Right renal cortex interstitium (tissue), 3 donors: ENCODE data around the gene OR1E1. TPM values are rescaled to one million over a fixed set of nuclear protein-coding genes. Genes with fewer than 3 reads are reported as not detected.
"Not testable (repeated sequence)": the region's sequence is repeated elsewhere in the genome, so short reads cannot be mapped to it uniquely, and the experiment has no call there.

Experiments
- DNase-seq, 3 donors: peaks; one replicate each; pipeline ENCODE4 v3.0.0-alpha.2; 2013; ENCODE audit warnings: low read depth in 3 of 3, low spot score in 2 of 3
- polyA plus RNA-seq, 3 donors: library from polyadenylated mRNA; unstranded; fragments of 120-200 nt; gene quantifications; one replicate each; pipeline ENCODE4 v1.2.1, GENCODE V29; 2013; ENCODE audit not compliant: insufficient read length in 3 of 3

OR1E1 gene, protein sequence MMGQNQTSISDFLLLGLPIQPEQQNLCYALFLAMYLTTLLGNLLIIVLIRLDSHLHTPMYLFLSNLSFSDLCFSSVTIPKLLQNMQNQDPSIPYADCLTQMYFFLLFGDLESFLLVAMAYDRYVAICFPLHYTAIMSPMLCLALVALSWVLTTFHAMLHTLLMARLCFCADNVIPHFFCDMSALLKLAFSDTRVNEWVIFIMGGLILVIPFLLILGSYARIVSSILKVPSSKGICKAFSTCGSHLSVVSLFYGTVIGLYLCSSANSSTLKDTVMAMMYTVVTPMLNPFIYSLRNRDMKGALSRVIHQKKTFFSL
- polyA plus RNA-seq, result under 1 TPM in 1 of 3 donors, not detected in 2; 0.17 TPM

DNA sequence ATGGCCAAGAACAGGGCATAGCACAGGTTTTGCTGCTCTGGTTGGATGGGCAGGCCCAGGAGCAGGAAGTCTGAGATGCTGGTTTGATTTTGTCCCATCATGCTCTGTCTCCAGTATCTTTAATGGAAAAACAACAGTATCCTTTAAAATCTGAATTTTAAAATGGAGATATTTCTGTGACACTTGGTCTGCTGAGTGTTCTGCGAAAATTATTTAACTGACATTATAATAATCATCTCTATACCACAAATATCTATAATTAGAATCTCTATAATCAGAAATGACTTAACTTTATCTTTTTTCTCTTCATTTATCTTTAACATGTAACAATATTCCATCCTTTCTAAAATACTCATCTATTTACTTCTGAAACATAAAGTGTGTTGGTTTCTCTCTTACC lies at the start of gene OR1E1:
Gene OR1E1 (minus strand): TSS at position 101 of the 400 bp plus-strand sequence. CDS start 0 bp downstream, at position 101.
- DNase-seq, result no peak

DNA sequence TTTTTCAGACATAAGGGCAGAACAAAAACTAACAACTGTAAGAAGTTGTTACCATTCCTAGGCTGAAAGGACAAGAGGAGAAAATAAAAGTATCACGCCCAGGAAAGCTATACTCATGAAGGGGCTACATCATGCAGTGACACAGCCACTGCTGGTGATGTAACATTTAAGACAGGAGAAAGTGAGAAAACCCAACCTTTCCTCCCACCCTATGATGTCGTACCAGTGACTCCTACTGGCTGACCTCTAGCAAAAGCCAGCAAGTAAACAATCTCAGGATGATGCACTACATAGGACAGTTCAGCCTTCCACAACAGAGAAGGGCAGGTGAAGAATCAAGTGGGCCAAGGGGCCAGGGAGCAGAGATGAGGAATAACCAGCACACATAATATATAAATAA lies 49.4 kb upstream of the OR1E1 start:
- DNase-seq, result no peak

DNA sequence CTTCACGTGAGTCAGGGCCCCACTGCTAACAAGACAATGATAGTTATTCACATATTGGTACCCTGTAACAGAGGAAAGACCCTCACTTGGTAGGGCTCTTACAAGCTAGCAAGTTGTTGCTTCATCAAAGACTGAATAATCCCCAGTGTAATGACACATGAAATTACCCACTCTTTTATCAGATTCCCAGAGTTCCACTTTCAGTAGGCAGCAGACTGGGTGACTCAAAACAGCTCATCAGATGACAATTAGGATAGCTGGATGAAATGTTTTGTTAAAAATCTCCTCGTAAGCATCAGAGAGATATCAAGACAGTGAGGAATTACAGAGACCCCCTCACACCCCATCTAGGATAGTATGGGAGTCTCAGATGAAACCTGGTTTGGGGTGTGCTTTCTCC lies 42.2 kb upstream of the OR1E1 start:
- no peak for DNase-seq

DNA sequence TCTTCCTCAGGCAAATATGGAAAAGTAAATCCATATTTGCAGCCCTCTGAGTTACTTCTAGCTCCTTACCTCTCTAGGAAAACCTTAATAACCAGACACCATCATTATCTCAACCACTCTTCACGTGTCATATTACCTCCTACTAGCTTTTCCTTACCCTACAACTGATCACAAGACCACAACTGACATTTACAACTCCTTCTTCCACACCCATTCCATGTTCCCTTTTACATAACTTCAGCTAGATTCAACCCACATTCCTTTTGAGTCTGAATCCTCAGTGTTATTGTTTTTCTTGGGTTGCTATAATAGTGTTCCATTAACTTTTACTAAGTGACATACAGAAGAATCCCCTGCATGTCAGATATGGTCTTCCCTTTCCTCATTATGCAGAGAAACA lies 40.2 kb upstream of the OR1E1 start:
- DNase-seq, result no peak

DNA sequence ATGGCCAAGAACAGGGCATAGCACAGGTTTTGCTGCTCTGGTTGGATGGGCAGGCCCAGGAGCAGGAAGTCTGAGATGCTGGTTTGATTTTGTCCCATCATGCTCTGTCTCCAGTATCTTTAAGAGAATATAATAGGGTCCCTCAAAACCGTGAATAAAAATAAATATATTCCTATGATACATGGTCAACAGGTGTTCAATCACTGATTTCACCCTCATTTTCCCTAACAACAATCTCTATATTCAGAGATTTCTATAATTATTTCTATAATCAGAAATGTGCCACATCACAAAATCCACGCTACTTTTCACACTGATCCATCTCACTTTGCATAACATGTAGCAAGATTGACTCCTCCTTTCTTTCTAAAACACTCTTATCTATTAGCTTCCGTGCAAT lies 35.5 kb upstream of the OR1E1 start, which contains the start of gene OR1E2:
Gene OR1E2 (minus strand): TSS at position 101 of the 400 bp plus-strand sequence. CDS start 0 bp downstream, at position 101.
- no peak for DNase-seq

DNA sequence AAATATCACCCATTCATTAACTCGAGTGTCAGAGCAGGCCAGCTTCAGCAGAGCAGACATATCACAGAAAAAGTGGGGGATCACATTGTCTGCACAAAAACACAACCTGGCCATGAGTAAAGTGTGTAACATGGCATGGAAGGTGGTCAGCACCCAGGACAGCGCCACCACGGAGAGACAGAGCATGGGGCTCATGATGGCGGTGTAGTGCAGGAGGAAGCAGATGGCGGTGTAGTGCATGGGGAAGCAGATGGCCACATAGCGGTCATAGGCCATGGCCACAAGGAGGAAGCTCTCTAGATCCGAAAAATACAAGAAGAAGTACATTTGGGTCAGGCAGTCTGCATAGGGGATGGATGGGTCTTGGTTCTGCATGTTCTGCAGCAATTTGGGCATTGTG lies 35.0 kb upstream of the OR1E1 start:
- DNase-seq, result not testable (repeated sequence)

DNA sequence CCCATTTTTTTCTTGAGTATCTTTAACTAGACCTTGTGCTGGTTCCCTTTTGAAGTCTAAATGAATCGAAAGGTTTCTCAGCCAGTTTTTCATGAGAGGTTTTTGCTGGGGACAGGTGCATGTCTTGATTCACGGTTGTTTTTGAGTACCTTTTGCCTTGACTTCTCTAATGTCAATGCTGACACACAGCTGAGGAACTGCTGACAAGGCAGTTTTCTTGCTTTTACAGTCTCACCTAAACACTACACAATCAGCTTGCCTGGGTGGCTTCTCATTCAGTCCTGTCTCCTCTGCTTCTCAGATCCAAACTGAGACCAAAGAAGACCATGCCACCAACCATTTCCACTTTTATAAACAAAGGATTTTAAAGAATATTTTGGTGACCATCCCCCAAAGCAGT lies 20.0 kb upstream of the OR1E1 start:
- DNase-seq, result no peak

DNA sequence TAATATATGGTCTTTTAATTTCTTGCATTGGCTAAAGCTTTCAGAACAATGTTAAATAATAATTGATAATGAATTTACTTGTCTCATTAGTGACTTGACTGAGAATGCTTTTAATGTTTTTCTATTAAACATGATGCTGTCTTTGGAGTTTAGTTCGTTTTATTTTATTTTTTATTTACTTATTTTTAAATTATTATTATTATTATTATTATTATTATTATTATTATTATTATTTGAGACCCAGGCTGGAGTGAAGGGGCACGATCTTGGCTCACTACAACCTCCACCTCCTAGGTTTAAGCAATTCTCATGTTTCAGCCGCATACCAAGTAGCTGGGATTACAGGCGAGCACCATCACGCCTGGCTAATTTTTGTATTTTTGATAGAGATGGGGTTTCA lies 17.4 kb upstream of the OR1E1 start:
- DNase-seq, result no peak

DNA sequence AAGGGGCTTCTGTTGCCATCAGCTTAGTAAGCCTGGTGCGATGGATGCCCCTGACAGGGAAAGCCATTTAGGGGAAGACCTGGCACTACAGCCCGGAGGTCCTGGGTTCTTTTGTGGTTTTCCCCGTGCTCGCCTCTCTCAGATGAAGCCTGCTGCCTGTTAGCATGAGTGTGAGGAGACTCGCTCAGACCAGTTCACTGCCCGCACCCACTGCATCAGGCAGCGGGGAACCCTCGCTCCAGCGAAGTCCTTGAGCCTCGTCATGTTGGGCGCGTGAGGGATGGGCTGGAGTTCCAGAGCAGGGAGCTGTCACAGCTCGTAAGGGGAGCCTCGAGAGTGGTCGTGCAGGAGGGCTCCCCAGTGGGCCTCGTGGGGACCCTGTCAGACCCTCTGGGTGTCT lies 14.0 kb upstream of the OR1E1 start:
- not testable (repeated sequence) for DNase-seq

DNA sequence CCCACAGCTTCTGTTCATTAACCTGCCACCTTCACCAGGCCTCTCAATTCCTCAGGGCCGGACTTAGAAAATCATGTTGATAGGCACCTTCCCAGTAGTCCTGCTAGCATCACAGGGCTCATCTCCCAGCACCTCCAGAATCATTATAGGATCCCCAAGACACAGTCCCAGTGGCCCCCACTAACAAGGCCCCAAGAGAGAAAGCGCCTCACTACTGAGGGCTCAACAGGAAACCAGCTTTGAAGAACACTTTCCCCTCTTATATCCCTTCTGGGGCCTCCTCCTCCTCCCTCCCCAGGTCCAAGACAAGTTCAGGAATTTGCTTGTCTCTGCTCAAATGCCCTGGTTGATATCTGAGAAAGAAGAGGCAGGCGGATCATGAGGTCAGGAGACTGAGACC lies 12.9 kb upstream of the OR1E1 start, which contains the start of gene OR3A3:
Gene OR3A3 (plus strand): TSS at position 301 of the 400 bp plus-strand sequence.
- no peak for DNase-seq

DNA sequence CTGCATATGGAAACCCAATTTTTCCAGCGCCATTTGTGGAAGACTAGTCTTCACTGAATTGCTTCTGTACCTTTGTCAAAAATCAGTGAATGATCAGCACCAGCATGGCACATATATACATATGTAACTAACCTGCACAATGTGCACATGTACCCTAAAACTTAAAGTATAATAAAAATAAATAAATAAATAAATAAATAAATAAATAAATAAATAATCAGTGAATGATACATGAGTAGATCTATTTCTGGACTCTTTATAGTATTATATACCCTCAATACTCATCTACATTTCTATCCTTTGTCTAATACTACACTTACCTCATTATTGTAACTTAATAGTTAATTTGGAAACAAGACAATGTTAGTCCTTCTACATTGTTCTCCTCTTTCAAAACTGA lies 5.6 kb upstream of the OR1E1 start:
- not testable (repeated sequence) for DNase-seq

DNA sequence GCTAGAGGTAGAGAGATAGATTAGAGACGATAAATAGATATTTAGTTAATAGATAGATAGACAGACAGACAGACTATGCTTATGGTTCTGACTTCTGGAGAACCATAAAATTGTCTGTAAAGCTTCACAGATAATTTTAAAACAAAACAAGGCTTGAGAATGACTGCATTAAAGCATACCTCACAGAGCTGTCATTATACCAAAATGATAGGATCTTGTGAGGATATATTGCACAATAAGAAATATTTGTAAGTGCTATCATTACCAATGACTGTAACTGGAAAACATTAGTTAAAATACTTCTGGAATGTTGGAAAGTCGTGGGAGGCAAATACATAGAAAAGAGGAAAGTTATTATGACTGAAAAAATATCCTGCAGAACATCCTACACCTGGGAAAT lies 3.6 kb upstream of the OR1E1 start:
- no peak for DNase-seq

DNA sequence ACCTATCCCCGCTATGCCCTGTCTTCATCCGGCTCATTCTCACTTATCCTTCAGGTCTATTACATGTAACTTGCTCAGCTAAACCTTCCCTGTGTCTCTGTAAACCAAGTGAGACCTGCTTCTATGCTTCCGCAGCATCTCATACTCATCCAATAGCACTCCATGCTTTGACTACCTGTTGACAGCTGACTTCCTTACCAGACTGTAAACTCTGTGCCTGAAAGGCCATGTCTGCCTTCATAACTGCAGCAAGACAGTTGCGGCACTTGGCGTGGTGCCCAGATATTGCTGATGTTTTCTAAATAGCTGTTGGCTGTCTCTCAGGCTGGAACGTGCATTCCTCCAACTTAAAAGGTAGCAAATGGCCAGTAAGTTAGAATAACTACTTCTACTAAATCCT lies 1.8 kb upstream of the OR1E1 start:
- no peak for DNase-seq

DNA sequence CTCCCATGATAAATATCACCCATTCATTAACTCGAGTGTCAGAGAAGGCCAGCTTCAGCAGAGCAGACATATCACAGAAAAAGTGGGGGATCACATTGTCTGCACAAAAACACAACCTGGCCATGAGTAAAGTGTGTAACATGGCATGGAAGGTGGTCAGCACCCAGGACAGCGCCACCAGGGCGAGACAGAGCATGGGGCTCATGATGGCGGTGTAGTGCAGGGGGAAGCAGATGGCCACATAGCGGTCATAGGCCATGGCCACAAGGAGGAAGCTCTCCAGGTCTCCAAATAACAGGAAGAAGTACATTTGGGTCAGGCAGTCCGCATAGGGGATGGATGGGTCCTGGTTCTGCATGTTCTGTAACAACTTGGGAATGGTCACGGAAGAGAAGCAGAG lies 409 bp downstream of the OR1E1 start:
- not testable (repeated sequence) for DNase-seq

DNA sequence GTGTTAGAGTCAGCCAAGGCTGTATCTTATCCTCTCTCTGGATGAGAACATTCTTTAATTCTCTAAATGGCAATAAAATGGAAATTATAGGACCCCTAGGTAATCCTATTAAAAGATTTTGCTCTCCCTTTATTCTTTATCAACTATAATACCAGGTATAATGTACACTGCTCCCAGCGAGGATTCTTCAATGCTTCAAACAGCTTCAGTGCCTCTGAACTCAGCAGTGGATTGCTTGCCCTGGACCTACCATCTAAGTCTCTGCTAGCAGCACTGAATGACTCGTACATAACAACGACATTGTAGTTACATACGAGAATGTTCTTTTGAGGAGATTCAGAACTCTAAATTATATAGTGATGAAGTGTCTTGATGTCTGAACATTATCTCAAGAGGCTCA lies 8.4 kb downstream of the OR1E1 start:
- no peak for DNase-seq

DNA sequence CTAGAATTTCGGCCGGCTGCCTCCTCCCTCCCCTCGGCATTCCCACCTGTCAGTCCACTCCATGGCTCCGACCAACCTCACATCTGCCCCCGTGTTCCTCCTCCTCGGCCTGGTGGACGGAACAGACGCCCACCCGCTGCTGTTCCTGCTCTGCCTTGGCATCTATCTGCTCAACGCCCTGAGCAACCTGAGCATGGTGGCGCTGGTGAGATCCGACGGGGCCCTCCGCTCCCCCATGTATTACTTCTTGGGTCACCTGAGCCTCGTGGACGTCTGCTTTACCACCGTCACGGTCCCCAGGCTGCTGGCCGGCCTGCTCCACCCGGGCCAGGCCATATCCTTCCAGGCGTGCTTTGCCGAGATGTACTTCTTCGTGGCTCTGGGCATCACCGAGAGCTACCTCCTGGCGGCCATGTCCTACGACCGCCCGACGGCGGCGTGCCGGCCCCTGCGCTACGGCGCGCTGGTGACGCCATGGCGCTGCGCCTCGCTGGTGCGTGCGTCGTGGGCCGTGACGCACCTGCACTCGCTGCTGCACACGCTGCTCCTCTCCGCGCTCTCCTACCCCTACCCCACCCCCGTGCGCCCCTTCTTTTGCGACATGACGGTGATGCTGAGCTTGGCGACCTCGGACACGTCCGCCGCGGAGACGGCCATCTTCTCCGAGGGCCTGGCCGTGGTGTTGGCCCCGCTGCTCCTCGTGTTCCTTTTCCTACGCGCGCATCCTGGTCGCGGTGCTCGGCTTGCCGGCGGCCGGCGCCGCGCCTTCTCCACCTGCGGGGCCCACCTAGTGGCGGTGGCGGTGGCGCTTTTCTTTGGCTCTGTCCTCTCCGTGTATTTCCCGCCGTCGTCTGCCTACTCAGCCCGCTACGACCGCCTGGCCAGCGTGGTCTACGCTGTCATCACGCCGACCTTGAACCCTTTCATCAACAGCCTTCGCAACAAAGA lies 12.1 kb downstream of the OR1E1 start, which contains the start of gene OR3A2:
Gene OR3A2 (minus strand): TSS at position 440 of the 948 bp plus-strand sequence.
- no peak for DNase-seq

DNA sequence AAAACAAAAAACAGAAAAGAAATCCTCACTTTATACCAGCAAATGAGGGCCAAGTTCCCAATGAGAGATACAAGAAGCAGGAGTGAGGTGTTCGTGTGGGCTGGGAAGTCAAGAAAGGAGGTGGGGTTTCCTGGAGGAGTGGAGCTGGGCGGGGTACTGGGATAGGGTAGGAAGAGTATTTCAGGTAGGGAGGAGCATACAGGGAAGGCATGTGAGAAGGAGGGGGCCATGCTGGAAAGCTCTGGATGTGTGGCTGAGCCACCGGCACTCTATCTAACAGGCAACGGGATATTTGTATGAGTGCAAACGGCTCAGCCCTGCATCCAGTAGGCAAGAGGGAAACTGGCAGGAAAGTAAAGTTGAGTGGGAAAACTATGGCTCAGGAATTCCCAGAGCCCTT lies 16.3 kb downstream of the OR1E1 start:
- DNase-seq, result no peak

DNA sequence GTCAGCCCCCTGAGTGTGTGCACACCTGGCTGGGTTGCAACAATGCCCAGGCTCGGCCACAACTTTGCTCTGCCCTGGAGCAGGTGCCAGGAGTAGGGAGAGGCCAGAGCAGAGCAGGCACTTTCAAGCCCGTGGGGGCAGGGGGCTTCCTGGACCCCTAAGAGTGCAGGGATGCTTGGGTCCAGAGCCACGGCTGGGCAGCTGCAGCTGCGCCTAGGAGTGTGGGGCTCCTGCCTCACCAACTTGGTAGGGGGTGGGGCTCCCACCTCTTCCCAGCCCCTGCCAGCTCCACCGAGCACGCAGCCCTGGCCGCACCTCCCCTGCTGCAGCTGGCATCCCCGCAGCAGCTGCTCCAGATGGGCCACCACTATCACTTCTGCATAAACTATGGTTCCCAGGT lies 19.9 kb downstream of the OR1E1 start:
- no peak for DNase-seq

DNA sequence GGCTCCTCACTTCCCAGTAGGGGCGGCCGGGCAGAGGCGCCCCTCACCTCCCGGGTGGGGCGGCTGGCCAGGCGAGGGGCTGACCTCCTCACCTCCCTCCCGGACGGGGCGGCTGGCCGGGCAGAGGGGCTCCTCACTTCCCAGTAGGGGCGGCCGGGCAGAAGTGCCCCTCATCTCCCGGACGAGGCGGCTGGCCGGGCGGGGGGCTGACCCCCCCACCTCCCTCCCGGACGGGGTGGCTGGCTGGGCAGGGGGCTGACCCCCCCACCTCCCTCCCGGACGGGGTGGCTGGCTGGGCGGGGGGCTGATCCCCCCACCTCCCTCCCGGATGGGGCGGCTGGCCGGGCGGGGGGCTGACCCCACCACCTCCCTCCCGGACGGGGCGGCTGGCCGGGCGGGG lies 27.0 kb downstream of the OR1E1 start:
- not testable (repeated sequence) for DNase-seq
